Osteoblast (primary cell): Measurements from ENCODE around the gene USP40. TPM values are rescaled to one million over a fixed set of nuclear protein-coding genes. Genes with fewer than 3 reads are reported as not detected.

Experiments used
- DNase-seq: peaks from one replicate; pipeline ENCODE4 v3.0.0; 2011; ENCODE audit warnings: low spot score, mixed read lengths; ENCODE audit not compliant: insufficient read length; ENCODE audit errors: missing footprints
- H2AFZ ChIP-seq: 2 replicates; pipeline ENCODE4 v1.6.0; 2011; ENCODE audit warnings: mild to moderate bottlenecking, low read length
- H3K27ac ChIP-seq: 2 replicates; pipeline ENCODE4 v1.5.1; 2011; ENCODE audit warnings: mild to moderate bottlenecking, low read depth, low read length, moderate library complexity
- H3K27me3 ChIP-seq: 2 replicates; pipeline ENCODE4 v1.6.0; 2012; ENCODE audit warnings: mild to moderate bottlenecking, control low read depth, inconsistent platforms, low read length, moderate library complexity; ENCODE audit not compliant: insufficient read depth
- H3K36me3 ChIP-seq: 2 replicates; pipeline ENCODE4 v1.5.1; 2011; ENCODE audit warnings: mild to moderate bottlenecking, low read length, control low read depth, moderate library complexity; ENCODE audit not compliant: insufficient read depth
- H3K4me1 ChIP-seq: 2 replicates; pipeline ENCODE4 v1.5.1; 2011; ENCODE audit warnings: mild to moderate bottlenecking, low read length, control low read depth, moderate library complexity; ENCODE audit not compliant: insufficient read depth
- H3K4me2 ChIP-seq: 2 replicates; pipeline ENCODE4 v1.6.0; 2011; ENCODE audit warnings: mild to moderate bottlenecking, low read length; ENCODE audit not compliant: insufficient read depth
- H3K4me3 ChIP-seq: fragments of 200-600 bp; sonication (generic); 3 replicates; pipeline ENCODE4 v1.5.1; 2012; ENCODE audit warnings: mild to moderate bottlenecking, low read length, inconsistent platforms; ENCODE audit not compliant: insufficient read depth
- H3K79me2 ChIP-seq: 2 replicates; pipeline ENCODE4 v1.6.0; 2012; ENCODE audit warnings: mild to moderate bottlenecking, low read length, control low read depth, inconsistent platforms; ENCODE audit not compliant: insufficient read depth
- H3K9me3 ChIP-seq: 2 replicates; pipeline ENCODE4 v1.5.1; 2011; ENCODE audit warnings: low read depth, low read length, control low read depth
- H4K20me1 ChIP-seq: 2 replicates; pipeline ENCODE4 v1.6.0; 2012; ENCODE audit warnings: mild to moderate bottlenecking, low read length, control low read depth; ENCODE audit not compliant: insufficient read depth
- CTCF ChIP-seq: IDR thresholded peaks from 2 replicates; pipeline ENCODE4 v1.5.1; 2011; ENCODE audit warnings: mild to moderate bottlenecking, low read depth, low read length, moderate library complexity; ENCODE audit errors: extremely low read depth
- total RNA-seq: library from RNA; depleted of rRNA; stranded (reverse); fragments of >200 nt; gene quantifications from 2 replicates; pipeline ENCODE4 v1.2.3, GENCODE V29; 2012

USP40 gene
- total RNA-seq, 1 donor, result 34.0 TPM

GRCh38 chr2:233437439-233437955 lies 129.1 kb downstream of the USP40 start:
- Histone ChIP-seq H3K79me2 (no peaks in the 10 kb centered on the region), H2AFZ (no peak overlapping the region), H3K9me3 (no peaks in the 10 kb centered on the region), H3K4me2 (no peak overlapping the region), H3K4me3 (no peak overlapping the region), H4K20me1 (peaks cover 3% of the 10 kb centered on the region), H3K27me3 (no peaks in the 10 kb centered on the region), H3K27ac (no peak overlapping the region), H3K4me1 (no peaks in the 10 kb centered on the region), H3K36me3 (peaks cover 3% of the 10 kb centered on the region)
- no peak for TF ChIP-seq CTCF
- no peak for DNase-seq

DNA sequence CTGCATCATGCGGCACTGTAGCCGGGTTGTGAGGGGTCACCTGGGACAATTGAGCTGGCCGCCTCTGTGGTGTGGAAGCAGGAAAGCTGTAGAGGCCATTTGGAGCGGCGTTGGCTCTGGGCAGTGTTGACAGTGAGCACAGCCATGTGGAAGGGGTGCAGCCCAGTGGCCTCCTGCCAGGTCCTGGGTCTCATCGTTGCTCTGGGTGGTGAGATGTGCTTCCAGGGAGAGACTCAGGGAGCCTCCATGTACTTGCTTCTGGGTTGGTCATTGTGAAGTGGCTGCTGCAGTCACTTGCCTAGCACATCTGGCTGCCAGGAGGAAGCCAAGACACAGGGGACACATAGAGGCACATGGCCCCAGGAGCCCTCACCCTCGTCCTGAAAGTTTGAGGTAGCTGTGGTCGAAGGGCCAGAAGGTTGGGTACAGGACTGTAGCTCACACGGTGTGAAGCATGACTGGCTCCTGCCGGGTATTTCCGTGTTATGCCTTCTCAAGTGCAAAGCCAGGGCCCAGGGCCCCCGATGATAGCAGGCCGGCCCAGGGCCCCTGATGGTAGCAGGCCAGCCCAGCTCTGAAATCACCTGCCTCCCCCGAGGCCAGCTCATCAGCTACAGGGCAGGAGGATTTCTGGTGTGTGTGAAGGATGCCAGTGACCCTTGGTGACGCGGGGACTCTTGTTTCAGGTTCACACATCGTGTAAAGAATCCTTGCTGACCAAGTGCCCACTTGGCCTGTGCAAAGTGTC lies 129.7 kb downstream of the USP40 start:
- peaks cover 3% of the 10 kb centered on the region for H4K20me1 ChIP-seq

GRCh38 chr2:233436191-233436581 lies 130.4 kb downstream of the USP40 start:
- Histone ChIP-seq H4K20me1 (peaks cover 3% of the 10 kb centered on the region), H3K4me1 (no peaks in the 10 kb centered on the region), H3K79me2 (no peaks in the 10 kb centered on the region), H2AFZ (no peak overlapping the region), H3K27ac (no peak overlapping the region), H3K9me3 (no peaks in the 10 kb centered on the region), H3K4me3 (no peak overlapping the region), H3K27me3 (no peaks in the 10 kb centered on the region), H3K4me2 (no peak overlapping the region), H3K36me3 (peaks cover 3% of the 10 kb centered on the region)
- DNase-seq, result no peak
- TF ChIP-seq CTCF, result no peak

More for the DNA sequence above, 129.7 kb downstream of the USP40 start:
- Histone ChIP-seq H2AFZ (no peak overlapping the region), H3K9me3 (no peaks in the 10 kb centered on the region), H3K4me3 (no peak overlapping the region), H3K36me3 (peaks cover 3% of the 10 kb centered on the region), H3K4me2 (no peak overlapping the region), H3K27ac (no peak overlapping the region), H3K4me1 (no peaks in the 10 kb centered on the region), H3K79me2 (no peaks in the 10 kb centered on the region), H3K27me3 (no peaks in the 10 kb centered on the region)
- no peak for TF ChIP-seq CTCF
- peak; percentile 62 for DNase-seq

DNA sequence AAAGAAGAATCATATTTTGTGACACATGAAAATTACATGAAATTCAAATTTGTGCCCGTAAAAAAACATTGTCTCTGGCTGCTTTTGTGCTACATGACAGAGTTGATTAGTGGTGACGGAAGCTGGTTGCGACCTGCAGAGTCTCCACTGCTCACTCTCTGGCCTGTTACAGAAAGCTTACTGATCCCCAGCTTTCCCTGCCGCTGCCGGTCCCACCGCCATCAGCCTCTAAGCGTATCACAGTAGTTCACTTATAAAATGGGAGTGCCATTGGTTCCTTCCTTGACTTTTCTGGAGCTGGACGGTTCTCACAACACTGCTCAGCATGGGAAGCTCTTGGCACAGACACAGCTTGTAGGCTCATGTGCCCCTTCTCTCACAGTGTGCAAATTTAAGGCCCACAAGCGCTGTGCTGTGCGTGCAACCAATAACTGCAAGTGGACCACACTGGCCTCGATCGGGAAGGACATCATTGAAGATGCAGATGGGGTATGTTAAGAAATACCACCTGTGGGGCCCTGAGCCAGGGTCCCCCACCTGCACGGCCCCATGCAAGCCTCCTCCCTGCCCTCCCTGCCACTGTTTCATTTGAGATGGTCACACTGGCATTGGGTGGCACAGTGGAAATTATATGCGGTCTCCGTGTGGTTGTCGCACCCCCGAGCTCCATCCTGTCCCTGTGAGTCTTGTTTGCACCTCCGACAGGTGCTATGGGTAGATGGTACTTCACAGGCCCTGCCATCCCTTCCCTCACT lies 131.0 kb downstream of the USP40 start:
- Histone ChIP-seq H3K4me2 (no peak overlapping the region), H3K27ac (no peak overlapping the region), H3K36me3 (peaks cover 3% of the 10 kb centered on the region), H4K20me1 (peaks cover 3% of the 10 kb centered on the region), H3K4me1 (peaks cover 3% of the 10 kb centered on the region), H3K27me3 (no peaks in the 10 kb centered on the region), H3K79me2 (no peaks in the 10 kb centered on the region), H2AFZ (no peak overlapping the region), H3K4me3 (no peak overlapping the region), H3K9me3 (no peaks in the 10 kb centered on the region)
- no peak for TF ChIP-seq CTCF
- no peak for DNase-seq
